Stimulated activated CD4-positive, alpha-beta T cell treated with anti-CD3 and anti-CD28 coated beads, TNF-alpha, amount 100 ng/mL, for 24 hours (primary cell): ENCODE measurements around the gene PROKR1.

Experiments
- DNase-seq, 3 experiments: peaks; one replicate each; pipeline ENCODE4 v3.0.0-alpha.2; 2020; ENCODE audit warnings: low read depth in 3 of 3

Gene PROKR1

GRCh38 chr2:68698567-68699377, 55.4 kb downstream of the PROKR1 start:
- no peak for DNase-seq

DNA sequence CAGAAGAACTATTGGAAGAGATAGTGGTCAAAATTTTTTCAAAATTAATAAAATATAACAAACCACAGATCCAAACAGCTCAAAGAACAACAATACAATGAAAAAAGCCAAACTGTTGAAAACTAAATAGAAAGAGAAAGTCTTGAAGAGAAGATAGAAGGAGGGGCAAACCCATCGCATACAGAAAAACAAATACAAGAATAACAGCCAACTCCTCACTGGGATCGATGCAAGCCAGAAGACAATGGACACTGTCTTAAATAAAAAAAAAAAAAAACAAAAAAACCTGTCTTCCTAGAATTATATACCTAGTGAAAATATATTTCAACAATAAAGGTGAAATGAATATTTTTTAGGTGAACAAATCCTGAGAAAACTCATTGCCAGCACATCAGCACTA, 57.2 kb downstream of the PROKR1 start:
- DNase-seq: no peak

DNA sequence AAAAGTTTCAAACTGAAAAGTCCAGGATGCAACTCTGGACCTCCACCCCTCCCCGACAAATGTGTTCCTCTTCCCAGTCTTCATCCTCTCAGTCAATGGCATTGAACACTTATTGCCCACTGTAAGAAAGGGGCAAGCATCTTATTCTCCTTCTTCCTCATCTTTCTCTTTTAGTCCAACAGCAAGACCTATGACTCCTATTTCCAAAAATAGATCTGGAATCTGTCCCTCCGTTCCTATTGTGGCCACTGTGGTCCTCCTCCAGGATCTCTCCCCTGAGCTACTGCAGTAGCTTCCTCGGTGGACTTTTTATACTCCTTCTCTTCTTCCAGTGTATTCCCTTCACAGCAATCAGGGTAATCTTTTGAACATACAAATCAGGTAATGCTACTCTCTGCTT, 63.3 kb downstream of the PROKR1 start:
- DNase-seq: no peak
